GM12873 (cell line): ENCODE data around the gene GPRC5D.

Experiments
- CTCF ChIP-seq: IDR thresholded peaks from 2 replicates; pipeline ENCODE4 v1.5.1; 2012; ENCODE audit warnings: low read depth, mild to moderate bottlenecking, moderate library complexity, low read length, control low read depth; ENCODE audit not compliant: insufficient read depth; ENCODE audit errors: missing control alignments

The GPRC5D gene

GRCh38 chr12:12997734-12998133 lies 45.8 kb upstream of the GPRC5D start:
- TF ChIP-seq CTCF: no peak

GRCh38 chr12:12997156-12997555 lies 45.2 kb upstream of the GPRC5D start:
- TF ChIP-seq CTCF: no peak

GRCh38 chr12:12996209-12996608 lies 44.2 kb upstream of the GPRC5D start:
- TF ChIP-seq CTCF: no peak

GRCh38 chr12:12995088-12995487 lies 43.1 kb upstream of the GPRC5D start:
- TF ChIP-seq CTCF: no peak

- TF ChIP-seq CTCF: no peak
Observed at GRCh38 chr12:12993367-12993766, 41.4 kb upstream of the GPRC5D start.

GRCh38 chr12:12992418-12993130 lies 40.6 kb upstream of the GPRC5D start:
- no peak for TF ChIP-seq CTCF

GRCh38 chr12:12990700-12991468 lies 38.9 kb upstream of the GPRC5D start:
- TF ChIP-seq CTCF: no peak
